IMR-90 (cell line): Measurements from ENCODE around the gene CPSF7. TPM values are rescaled to one million over a fixed set of nuclear protein-coding genes. Genes with fewer than 3 reads are reported as not detected.

Source experiments
- ATAC-seq: fragments of 200-7000 bp; cut with Tn5 transposase; 2 replicates; pipeline ENCODE4 v1.9.1; 2020; ENCODE audit warnings: low read depth, mild to moderate bottlenecking, moderate library complexity
- BruUV-seq: library from RNA; stranded (reverse); fragments of 400-500 nt; replicated peaks from 2 replicates; lab custom pipeline; 2021; lab: Mats Ljungman, UMichigan
- CTCF ChIA-PET: fragments of 300-600 bp; formaldehyde crosslinking; extraction: SDS; loops from one replicate; lab custom pipeline; 2021; ENCODE audit warnings: antibody characterized with exemption; lab: Yijun Ruan, JAX
- POLR2A ChIA-PET: fragments of 300-600 bp; sonication (Branson Sonifier 250); formaldehyde crosslinking; loops from one replicate; lab custom pipeline; 2022; ENCODE audit warnings: antibody characterized with exemption; ENCODE audit not compliant: unreplicated experiment; lab: Charles Lee
- DNase-seq: peaks from one replicate; pipeline ENCODE4 v3.0.0; 2013
- H2AFZ ChIP-seq: replicated peaks from 2 replicates; pipeline ENCODE3; 2013; ENCODE audit warnings: low read length, mild to moderate bottlenecking; ENCODE audit not compliant: poor library complexity
- H2AK5ac ChIP-seq: 2 replicates; pipeline ENCODE4 v1.6.1; 2013; ENCODE audit warnings: low read depth, low read length, inconsistent platforms
- H2AK9ac ChIP-seq: replicated peaks from 2 replicates; pipeline ENCODE3; 2013; ENCODE audit warnings: mild to moderate bottlenecking, low read depth, low read length, moderate library complexity; ENCODE audit not compliant: poor library complexity
- H2BK120ac ChIP-seq: 2 replicates; pipeline ENCODE4 v1.6.1; 2013; ENCODE audit warnings: low read depth, low read length, inconsistent platforms
- H2BK15ac ChIP-seq: 3 replicates; pipeline ENCODE4 v1.6.1; 2013; ENCODE audit warnings: low read depth, low read length, inconsistent platforms
- H2BK20ac ChIP-seq: 2 replicates; pipeline ENCODE4 v1.6.1; 2013; ENCODE audit warnings: low read depth, mild to moderate bottlenecking, inconsistent platforms, low read length, moderate library complexity
- H2BK5ac ChIP-seq: 2 replicates; pipeline ENCODE4 v1.6.1; 2013; ENCODE audit warnings: mild to moderate bottlenecking, low read depth, low read length, inconsistent platforms; ENCODE audit not compliant: poor library complexity, severe bottlenecking
- H3K14ac ChIP-seq: replicated peaks from 2 replicates; pipeline ENCODE4 v1.6.1; 2013; ENCODE audit warnings: low read depth, low read length, inconsistent platforms
- H3K18ac ChIP-seq: 2 replicates; pipeline ENCODE4 v1.6.1; 2013; ENCODE audit warnings: low read depth, low read length, control low read depth
- H3K23ac ChIP-seq: 2 replicates; pipeline ENCODE4 v1.6.1; 2013; ENCODE audit warnings: low read depth, low read length, inconsistent platforms
- H3K27ac ChIP-seq: 2 replicates; pipeline ENCODE4 v1.5.1; 2013; ENCODE audit warnings: mild to moderate bottlenecking, control low read depth, low read length; ENCODE audit not compliant: insufficient read depth
- H3K27me3 ChIP-seq: 2 replicates; pipeline ENCODE4 v1.6.1; 2013; ENCODE audit warnings: low read length; ENCODE audit not compliant: control insufficient read depth, insufficient read depth
- H3K36me3 ChIP-seq: 2 replicates; pipeline ENCODE4 v1.6.1; 2013; ENCODE audit warnings: low read length, mixed read lengths; ENCODE audit not compliant: control insufficient read depth, insufficient read depth
- H3K4ac ChIP-seq: 2 replicates; pipeline ENCODE4 v1.6.1; 2013; ENCODE audit warnings: low read depth, low read length, inconsistent platforms
- H3K4me1 ChIP-seq: 2 replicates; pipeline ENCODE4 v1.6.1; 2013; ENCODE audit warnings: low read length, mixed read lengths; ENCODE audit not compliant: control insufficient read depth, insufficient read depth
- H3K4me2 ChIP-seq: 2 replicates; pipeline ENCODE4 v1.6.1; 2013; ENCODE audit warnings: low read depth, mild to moderate bottlenecking, control low read depth, low read length, moderate library complexity
- H3K4me3 ChIP-seq: 2 replicates; pipeline ENCODE4 v1.5.1; 2013; ENCODE audit warnings: low read depth, mild to moderate bottlenecking, control low read depth, low read length, moderate library complexity; ENCODE audit not compliant: insufficient read depth
- H3K56ac ChIP-seq: 2 replicates; pipeline ENCODE4 v1.6.1; 2013; ENCODE audit warnings: low read length, inconsistent platforms; ENCODE audit not compliant: insufficient read depth; ENCODE audit errors: extremely low read depth
- H3K79me1 ChIP-seq, 2 experiments: 2 replicates each; pipeline ENCODE4 v1.6.1; 2013; ENCODE audit warnings: low read length in 2 of 2, inconsistent platforms in 1 of 2, low read depth in 1 of 2
- H3K9ac ChIP-seq: 2 replicates; pipeline ENCODE4 v1.6.1; 2013; ENCODE audit warnings: low read depth, low read length, control low read depth
- H3K9me1 ChIP-seq: 2 replicates; pipeline ENCODE4 v1.6.1; 2013; ENCODE audit warnings: low read length, inconsistent platforms; ENCODE audit not compliant: insufficient read depth
- H3K9me3 ChIP-seq: 2 replicates; pipeline ENCODE4 v1.6.1; 2013; ENCODE audit warnings: low read length; ENCODE audit not compliant: control insufficient read depth, insufficient read depth
- H4K20me1 ChIP-seq: 2 replicates; pipeline ENCODE4 v1.6.1; 2013; ENCODE audit warnings: low read length, inconsistent platforms; ENCODE audit not compliant: insufficient read depth
- H4K5ac ChIP-seq: 2 replicates; pipeline ENCODE4 v1.6.1; 2013; ENCODE audit warnings: mild to moderate bottlenecking, low read depth, low read length, control low read depth
- H4K8ac ChIP-seq, 2 experiments: 2 replicates each; pipeline ENCODE4 v1.6.1; 2013; ENCODE audit warnings: low read depth in 2 of 2, low read length in 2 of 2, control low read depth in 1 of 2, inconsistent platforms in 1 of 2
- H4K91ac ChIP-seq: 2 replicates; pipeline ENCODE4 v1.6.1; 2013; ENCODE audit warnings: low read depth, low read length, inconsistent platforms; ENCODE audit not compliant: insufficient read depth
- CEBPB ChIP-seq: IDR thresholded peaks from 2 replicates; pipeline ENCODE4 v1.6.1; 2012; ENCODE audit warnings: low read depth, low read length, improper control_type of control experiment
- CHD1 ChIP-seq: IDR thresholded peaks from 2 replicates; pipeline ENCODE4 v1.6.1; 2012; ENCODE audit warnings: low read depth, low read length, improper control_type of control experiment
- CTCF ChIP-seq: conservative IDR thresholded peaks from 2 replicates; pipeline ENCODE4 v1.5.1; 2012; ENCODE audit warnings: mild to moderate bottlenecking, low read depth, low read length, improper control_type of control experiment
- ELK1 ChIP-seq: fragments of 150-350 bp; IDR thresholded peaks from 2 replicates; pipeline ENCODE4 v1.6.1; 2016; ENCODE audit warnings: low read depth, mild to moderate bottlenecking, low read length, moderate library complexity, borderline replicate concordance
- FOS ChIP-seq: fragments of 150-350 bp; IDR thresholded peaks from 2 replicates; pipeline ENCODE4 v1.6.1; 2016; ENCODE audit warnings: low read depth, low read length
- MAZ ChIP-seq: IDR thresholded peaks from 2 replicates; pipeline ENCODE4 v1.6.1; 2012; ENCODE audit warnings: low read depth, mild to moderate bottlenecking, low read length, improper control_type of control experiment, moderate library complexity, borderline replicate concordance
- MXI1 ChIP-seq: IDR thresholded peaks from 2 replicates; pipeline ENCODE4 v1.6.1; 2012; ENCODE audit warnings: low read depth, mild to moderate bottlenecking, low read length, moderate library complexity, borderline replicate concordance
- POLR2A ChIP-seq: IDR thresholded peaks from 2 replicates; pipeline ENCODE4 v1.6.1; 2012; ENCODE audit warnings: mild to moderate bottlenecking, low read depth, low read length
- RAD21 ChIP-seq: IDR thresholded peaks from 2 replicates; pipeline ENCODE4 v1.6.1; 2012; ENCODE audit warnings: low read length, improper control_type of control experiment
- RCOR1 ChIP-seq: IDR thresholded peaks from 2 replicates; pipeline ENCODE4 v1.6.1; 2012; ENCODE audit warnings: mild to moderate bottlenecking, low read length, improper control_type of control experiment; ENCODE audit not compliant: insufficient replicate concordance
- RFX5 ChIP-seq: IDR thresholded peaks from 2 replicates; pipeline ENCODE4 v1.8.0; 2012; ENCODE audit warnings: low read depth, mild to moderate bottlenecking, low read length, moderate library complexity
- SMC3 ChIP-seq: fragments of 150-350 bp; IDR thresholded peaks from 2 replicates; pipeline ENCODE4 v1.6.1; 2016; ENCODE audit warnings: low read depth, mild to moderate bottlenecking, antibody characterized with exemption, low read length, moderate library complexity
- USF2 ChIP-seq: fragments of 150-350 bp; IDR thresholded peaks from 2 replicates; pipeline ENCODE4 v1.6.1; 2017; ENCODE audit warnings: mild to moderate bottlenecking, antibody characterized with exemption, low read length, low read depth
- WGBS, 2 experiments: methylation state at CpG; one replicate each; pipeline versions ENCODE4 v1.1.5 to v1.1.7; 2013; ENCODE audit warnings: missing lambda C conversion rate in 2 of 2; ENCODE audit not compliant: insufficient read length in 1 of 2; ENCODE audit errors: extremely low coverage in 2 of 2; 5-methylcytosine and 5-hydroxymethylcytosine counted together
- dilution Hi-C: fragments of 300-500 bp; cut with HindIII; formaldehyde crosslinking; loops from one replicate; pipeline ENCODE4 v1.14.3; 2018; ENCODE audit warnings: low sequenced_read_pairs; ENCODE audit not compliant: unreplicated experiment
- in situ Hi-C: fragments of 300-500 bp; cut with MboI; formaldehyde crosslinking; loops from 3 replicates; pipeline ENCODE4 v1.14.3; 2019; ENCODE audit warnings: low sequenced_read_pairs, inconsistent platforms, mixed read lengths
- intact Hi-C: fragments of 100-400 bp; cut with micrococcal nuclease; formaldehyde crosslinking; loops from 2 replicates; pipeline ENCODE4 v1.10.0; 2022
- polyA plus RNA-seq, 3 experiments: library from polyadenylated mRNA; depleted of rRNA; stranded (reverse); fragments of >200 nt; gene quantifications; 2 replicates each; pipeline ENCODE4 v1.2.3, GENCODE V29; 2012; ENCODE audit warnings: low replicate concordance in 1 of 3
- total RNA-seq: library from RNA; depleted of rRNA; stranded (reverse); fragments of >200 nt; gene quantifications from 2 replicates; pipeline ENCODE4 v1.2.3, GENCODE V29; 2012

The CPSF7 gene
- total and polyA plus RNA-seq, 2 of the 4 experiments (the other 2 are of a cell fraction) = 9.5 to 55.2 TPM

GRCh38 chr11:61378713-61379313 lies 51.0 kb downstream of the CPSF7 start:
- intact Hi-C loops = loop anchor here (1.0 kb wide), 1 partner anchor 10 kb away; no protein-coding TSS in a partner anchor
- Histone ChIP-seq H3K27me3 (no peaks in the 10 kb centered on the region), H4K5ac (peak overlapping the region; percentile 52; the same call in 1 of the 2 replicates)
- no peak for TF ChIP-seq RCOR1
- no peak for TF ChIP-seq ELK1
- no peak for TF ChIP-seq POLR2A
- TF ChIP-seq FOS = peak; percentile 89
- peak; percentile 99 for TF ChIP-seq CEBPB
- no peak for TF ChIP-seq RAD21
- no peak for TF ChIP-seq USF2
- TF ChIP-seq RFX5 = no peak
- TF ChIP-seq SMC3 = no peak
- TF ChIP-seq CTCF = no peak
- TF ChIP-seq MXI1 = peak; percentile 52; the same call in 1 of the 2 replicates
- 0 out of 2 replicates have a peak, but pooled peaks have one; percentile 13 for TF ChIP-seq MAZ
- no peak for TF ChIP-seq CHD1

More at GRCh38 chr11:61378713-61379313, 51.0 kb downstream of the CPSF7 start:
- H3K18ac ChIP-seq = peak overlapping the region; percentile 85
- H2BK5ac ChIP-seq = peak overlapping the region; percentile 95
- peak overlapping the region; percentile 75 for H4K91ac ChIP-seq
- no peak overlapping the region for H2AFZ ChIP-seq
- no peaks in the 10 kb centered on the region for H3K9me3 ChIP-seq
- POLR2A ChIA-PET = interaction anchor here (0.6 kb wide), 1 partner anchor 10 kb away, joined by 3 read pairs; no protein-coding TSS in a partner anchor
- no peak overlapping the region for H3K56ac ChIP-seq
- H4K8ac ChIP-seq = peak overlapping the region; percentile 54 to 78; a peak in 3 of 4 replicates
- H2AK9ac ChIP-seq = no peak overlapping the region
- peaks cover 0 to 4% of the 10 kb centered on the region in 2 experiments; a peak in 2 of 4 replicates for H3K79me1 ChIP-seq
- peak overlapping the region; percentile 94 for H3K27ac ChIP-seq
- H3K36me3 ChIP-seq = no peaks in the 10 kb centered on the region; the same call in 1 of the 2 replicates
- peak overlapping the region; percentile 49 for H3K4me2 ChIP-seq
- peak overlapping the region; percentile 84 for H2BK20ac ChIP-seq
- H2AK5ac ChIP-seq = peak overlapping the region; percentile 44; the same call in 1 of the 2 replicates
- peaks cover 3% of the 10 kb centered on the region; the same call in 1 of the 2 replicates for H3K9me1 ChIP-seq
- no TSS peak for BruUV-seq
- CTCF ChIA-PET = interaction anchor here (1.0 kb wide), 3 partner anchors 30 to 44 kb away, joined by 3 to 7 read pairs (median 5); no protein-coding TSS in a partner anchor
- H3K4me3 ChIP-seq = no peak overlapping the region
- DNase-seq (peak; percentile 97), ATAC-seq (peak; percentile 94)
- H3K4me1 ChIP-seq = peaks cover 11% of the 10 kb centered on the region
- 80% methylated on average over 1 of the region's 5 CpGs; no CpG with 5 or more reads in 1 of the 2 experiments for WGBS, 2 experiments
- peak overlapping the region; percentile 24; the same call in 1 of the 2 replicates for H3K9ac ChIP-seq
- H3K4ac ChIP-seq = peak overlapping the region; percentile 78
- in situ Hi-C loops (no loop called here), dilution Hi-C loops (no loop called here)
- H2BK15ac ChIP-seq = peak overlapping the region; percentile 71; the same call in 1 of the 3 replicates
- H3K23ac ChIP-seq = 0 out of 2 replicates have a peak overlapping the region, but pooled peaks have one; percentile 8
- H2BK120ac ChIP-seq = peak overlapping the region; percentile 77
- H3K14ac ChIP-seq = peak overlapping the region; percentile 56; the same call in 1 of the 2 replicates
- H4K20me1 ChIP-seq = no peaks in the 10 kb centered on the region; the same call in 1 of the 2 replicates
